Measurements from ENCODE around the gene TTPAL.

TTPAL gene

DNA sequence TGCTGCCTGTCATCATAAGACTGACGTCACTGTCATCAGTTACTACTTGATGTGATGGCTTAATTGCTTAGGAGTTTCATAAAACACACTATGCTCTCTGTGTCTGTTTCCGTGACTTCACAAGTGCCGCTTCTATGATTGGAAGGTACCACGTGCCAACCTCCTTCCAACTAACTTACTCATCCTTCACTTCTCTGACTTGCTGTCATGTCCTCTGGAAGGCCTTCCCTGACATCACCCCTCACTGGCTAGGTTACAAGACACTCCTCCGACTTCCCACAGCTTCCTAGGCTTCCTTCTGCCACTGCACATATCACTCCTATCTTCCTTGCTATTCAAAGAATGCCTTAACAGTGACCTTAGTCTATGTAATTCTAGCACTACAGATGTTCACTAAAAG lies 25.8 kb downstream of the TTPAL start:
- no peak for DNase-seq

DNA sequence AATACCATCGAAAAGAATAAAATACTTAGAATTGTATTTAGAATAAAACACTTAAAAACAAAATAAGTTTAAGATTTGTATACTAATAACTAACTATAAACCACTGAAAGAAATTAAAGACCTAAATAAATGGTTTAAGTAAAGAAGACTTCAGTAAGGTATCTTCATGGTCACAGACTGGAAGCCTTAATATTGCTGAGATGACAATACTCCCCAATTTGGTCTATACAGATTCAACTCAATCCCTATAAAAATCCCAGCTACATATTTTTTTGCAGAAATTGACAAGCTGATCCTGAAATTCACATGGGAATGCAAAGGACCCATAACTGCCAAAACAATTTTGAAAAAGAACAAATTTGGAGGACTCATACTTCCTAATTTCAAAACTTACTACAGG lies 27.3 kb downstream of the TTPAL start:
- no peak for DNase-seq

GRCh38 chr20:44504402-44505307 lies 29.0 kb downstream of the TTPAL start:
- no peak for DNase-seq

DNA sequence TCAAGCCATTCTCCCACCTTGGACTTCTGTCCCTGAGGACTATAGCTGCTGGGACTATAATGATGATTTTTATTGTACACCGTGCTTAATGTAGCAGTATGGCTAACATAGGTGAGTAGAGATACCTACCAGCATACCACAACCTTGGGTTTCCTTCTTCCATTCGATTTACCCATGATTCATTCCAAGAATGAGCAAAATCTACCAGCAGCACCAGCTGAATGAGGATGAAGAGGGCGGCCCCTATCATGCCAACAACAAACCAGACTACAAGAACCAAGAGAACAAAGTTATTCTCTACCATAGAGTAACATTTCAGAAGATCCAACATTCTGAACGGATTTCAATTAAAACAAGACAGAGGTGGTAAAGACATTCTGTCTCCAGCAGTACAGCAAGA lies 34.1 kb downstream of the TTPAL start:
- no peak for DNase-seq

GRCh38 chr20:44513871-44514270 lies 38.2 kb downstream of the TTPAL start:
- DNase-seq: no peak

GRCh38 chr20:44516491-44516890 lies 40.8 kb downstream of the TTPAL start:
- DNase-seq: no peak

DNA sequence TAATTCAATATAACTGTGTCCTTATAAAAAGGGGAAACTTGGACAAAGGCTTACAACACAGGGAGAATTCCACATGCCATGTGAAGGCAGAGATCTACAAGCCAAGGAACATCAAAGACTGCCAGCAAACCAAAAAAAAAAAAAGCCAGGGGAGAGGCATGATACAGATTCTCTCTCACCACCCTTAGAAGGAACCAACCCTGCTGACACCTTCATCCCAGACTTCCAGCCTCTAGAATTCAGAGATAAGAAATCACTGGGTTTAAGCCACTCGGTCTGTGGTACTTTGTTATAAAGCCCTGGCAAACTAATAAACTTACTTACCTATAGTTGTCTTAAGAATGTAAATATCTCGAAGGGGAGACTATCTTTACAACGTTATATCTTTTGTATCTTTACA lies 41.8 kb downstream of the TTPAL start:
- DNase-seq: no peak

GRCh38 chr20:44518248-44518647 lies 42.6 kb downstream of the TTPAL start:
- no peak for DNase-seq

- DNase-seq: no peak
These were observed 45.2 kb downstream of the TTPAL start for GRCh38 chr20:44520881-44521280.

DNA sequence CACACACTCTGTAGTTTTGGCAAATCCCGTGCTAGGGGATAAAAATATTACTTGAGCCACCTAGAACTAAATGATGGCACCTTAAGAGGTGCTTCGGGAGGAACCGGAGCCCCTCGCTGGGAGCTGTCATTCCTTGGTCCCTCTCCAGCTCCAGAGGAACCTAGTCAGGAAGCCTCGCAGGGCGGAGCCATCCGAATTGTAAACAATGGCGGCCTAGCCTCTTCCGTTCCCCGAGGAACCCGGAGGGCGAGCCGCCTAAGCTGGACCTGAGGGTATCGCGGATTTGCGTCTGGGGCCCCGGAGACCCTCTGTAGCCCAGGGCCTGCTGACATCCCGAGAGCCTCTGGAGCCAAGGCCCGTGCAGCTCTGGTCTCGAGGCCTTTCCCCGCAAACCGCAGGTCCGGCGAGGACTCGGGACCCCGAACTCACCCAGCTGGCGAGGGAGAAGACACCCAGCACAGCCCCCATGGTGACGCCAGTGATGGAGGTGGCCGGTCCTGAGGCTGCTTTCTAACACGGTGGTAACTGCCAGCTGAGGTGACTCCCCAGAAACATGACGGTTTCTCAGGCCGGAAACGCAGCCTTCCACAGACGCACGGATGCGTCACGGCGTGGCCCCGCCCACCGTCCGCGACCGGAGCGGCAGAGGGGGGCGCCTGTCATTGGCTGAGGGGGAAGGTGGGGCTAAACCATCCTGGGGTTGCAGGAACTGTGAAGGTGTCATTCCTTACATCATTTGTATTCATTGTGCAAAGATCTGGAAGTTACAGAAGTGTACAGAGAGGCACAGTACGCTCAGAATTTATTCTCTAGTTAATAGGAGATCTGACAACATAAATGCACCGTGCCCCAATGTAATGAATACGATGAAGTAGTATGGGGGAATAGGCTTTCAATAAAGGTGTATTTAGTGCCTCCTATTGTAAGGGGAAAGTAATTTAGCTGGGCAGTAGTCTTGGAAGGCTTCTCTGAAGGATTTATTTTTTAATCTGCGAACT lies 46.1 kb downstream of the TTPAL start, which contains the start of gene SERINC3:
Gene SERINC3, minus strand, starts transcription at position 587 of the 998 bp plus-strand sequence. Its CDS starts 119 bp downstream, at position 468.
- DNase-seq: peak; percentile 64

GRCh38 chr20:44522841-44523240 lies 47.2 kb downstream of the TTPAL start:
- DNase-seq: no peak

DNA sequence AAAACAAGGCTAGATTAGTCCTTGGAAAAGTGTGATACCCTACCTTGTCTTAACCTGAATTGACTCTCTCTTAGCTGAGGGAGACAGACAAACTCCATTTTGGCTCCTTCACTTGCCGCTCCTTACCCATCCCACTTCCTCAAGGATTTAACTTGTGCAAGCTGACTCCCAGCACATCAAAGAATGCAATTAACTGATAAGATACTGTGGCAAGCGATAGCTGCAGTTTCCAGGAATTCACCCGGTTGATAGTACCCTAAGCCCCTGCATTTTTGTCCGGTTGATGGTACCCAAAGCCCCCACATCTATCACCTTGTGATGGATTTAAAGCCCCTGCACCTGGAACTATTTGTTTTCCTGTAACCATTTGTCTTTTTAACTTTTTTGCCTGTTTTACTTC lies 48.1 kb downstream of the TTPAL start:
- no peak for DNase-seq

- DNase-seq: no peak
These were observed 50.5 kb downstream of the TTPAL start for GRCh38 chr20:44526129-44526528.

- DNase-seq: no peak
These were observed 52.1 kb downstream of the TTPAL start for GRCh38 chr20:44527716-44528199.

DNA sequence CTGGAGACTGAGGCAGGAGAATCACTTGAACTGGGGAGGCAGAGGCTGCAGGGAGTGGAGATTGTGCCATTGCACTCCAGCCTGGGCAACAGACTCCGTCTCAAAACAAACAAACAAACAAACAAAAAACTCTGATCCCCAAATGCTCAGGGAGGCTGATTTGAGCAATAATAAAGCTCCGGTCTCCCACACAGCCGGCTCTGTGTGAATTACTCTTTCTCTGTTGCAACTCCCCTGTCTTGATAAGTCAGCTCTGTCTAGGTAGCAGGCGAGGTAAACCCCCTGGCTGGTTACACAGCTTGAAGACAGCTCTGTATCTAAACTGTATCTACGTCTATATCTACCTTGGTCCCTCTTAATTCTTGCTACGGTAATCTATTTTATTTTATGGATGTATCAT lies 52.6 kb downstream of the TTPAL start:
- no peak for DNase-seq

DNA sequence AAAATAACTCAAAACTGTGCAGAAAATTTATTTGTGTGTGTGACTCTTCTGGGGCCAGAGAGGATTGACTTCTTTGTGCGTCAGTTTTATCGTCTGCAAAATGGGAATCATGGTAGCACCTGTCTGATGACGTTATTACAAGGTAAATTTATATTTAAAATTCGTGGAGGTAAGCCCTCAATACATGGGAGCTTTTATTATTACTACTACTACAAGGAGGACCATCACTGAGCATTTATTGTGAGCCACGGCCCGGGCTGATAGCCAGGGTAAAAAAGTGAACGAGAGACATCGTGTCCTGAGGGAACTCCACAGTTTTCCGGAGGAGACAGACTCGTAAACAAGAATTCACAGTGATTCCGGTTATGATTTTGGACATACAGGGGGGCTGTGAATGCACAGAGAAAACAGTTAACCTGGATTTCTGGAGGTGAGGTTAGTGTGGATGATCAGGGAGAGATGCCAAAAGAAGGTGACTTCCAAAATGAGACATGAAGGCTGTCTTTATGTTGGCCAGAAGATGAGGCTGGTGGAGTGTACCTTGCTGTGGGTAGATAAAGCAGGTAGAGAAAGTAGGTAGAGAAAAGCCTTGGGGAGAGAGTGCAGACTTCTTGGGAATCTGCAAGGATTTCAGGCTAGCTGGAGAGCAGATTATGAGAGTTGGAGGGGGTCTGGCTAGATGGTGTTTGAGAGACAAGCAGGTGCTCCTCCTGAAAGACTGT lies 56.7 kb downstream of the TTPAL start:
- DNase-seq: no peak

- DNase-seq: no peak
These were observed 57.3 kb downstream of the TTPAL start for GRCh38 chr20:44532981-44533331.

DNA sequence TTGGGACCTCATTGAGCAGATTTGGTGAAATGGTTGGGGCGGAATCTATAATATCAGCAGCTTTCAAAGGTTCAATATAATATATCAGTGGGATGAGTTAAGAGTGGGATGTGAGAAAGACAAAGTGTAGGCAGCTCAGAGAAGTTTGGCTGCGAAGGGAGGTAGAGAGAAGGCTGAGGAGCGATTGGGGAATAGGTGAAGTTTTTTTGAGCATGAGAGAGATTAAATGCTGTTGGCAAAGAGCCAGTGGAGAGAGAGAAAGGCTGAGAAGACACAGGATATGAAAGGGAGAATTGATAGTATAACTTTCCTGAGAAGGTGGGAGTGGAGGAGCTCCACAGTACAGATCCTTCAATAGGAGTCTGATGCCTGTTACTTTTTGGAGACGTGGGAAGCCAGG lies 58.3 kb downstream of the TTPAL start:
- no peak for DNase-seq

- DNase-seq: no peak
These were observed 60.5 kb downstream of the TTPAL start for GRCh38 chr20:44536175-44536574.

DNA sequence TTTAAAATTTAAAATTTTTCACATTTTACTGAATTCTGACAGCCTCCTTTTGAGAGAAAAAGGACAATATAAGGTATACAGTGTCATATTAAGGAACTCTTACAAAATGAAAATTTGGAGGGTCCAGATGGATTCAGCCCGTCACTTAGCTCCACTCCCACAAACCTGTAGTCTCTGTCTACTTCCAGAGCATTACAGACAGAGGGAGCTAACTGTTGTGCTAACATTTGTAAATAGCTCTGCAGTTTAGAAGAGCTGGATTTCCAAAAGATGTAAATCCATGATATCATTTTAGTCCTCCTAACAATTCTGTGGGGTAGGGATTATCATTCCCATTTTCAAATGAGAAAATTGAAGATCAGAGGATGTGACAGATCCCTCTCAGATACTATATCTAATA lies 62.3 kb downstream of the TTPAL start:
- DNase-seq: no peak

DNA sequence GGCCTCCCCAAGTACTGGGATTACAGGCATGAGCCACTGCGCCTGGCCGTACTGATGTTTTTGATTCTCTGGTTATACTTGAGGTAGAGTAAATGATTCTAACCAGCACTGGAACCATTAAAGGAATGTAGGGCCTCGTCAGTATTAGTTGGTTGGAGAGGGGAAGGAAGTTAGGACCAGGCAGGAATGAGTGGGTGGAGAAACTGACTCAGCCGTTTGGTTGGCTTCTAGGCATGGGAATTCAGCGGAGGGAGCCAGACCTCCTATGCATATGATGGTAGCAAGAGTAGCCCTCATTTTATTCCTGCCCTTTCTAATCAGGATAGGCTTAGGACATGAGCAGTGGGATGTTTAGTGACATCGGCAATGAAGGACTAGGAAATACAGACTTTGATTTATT lies 65.2 kb downstream of the TTPAL start:
- DNase-seq: no peak

DNA sequence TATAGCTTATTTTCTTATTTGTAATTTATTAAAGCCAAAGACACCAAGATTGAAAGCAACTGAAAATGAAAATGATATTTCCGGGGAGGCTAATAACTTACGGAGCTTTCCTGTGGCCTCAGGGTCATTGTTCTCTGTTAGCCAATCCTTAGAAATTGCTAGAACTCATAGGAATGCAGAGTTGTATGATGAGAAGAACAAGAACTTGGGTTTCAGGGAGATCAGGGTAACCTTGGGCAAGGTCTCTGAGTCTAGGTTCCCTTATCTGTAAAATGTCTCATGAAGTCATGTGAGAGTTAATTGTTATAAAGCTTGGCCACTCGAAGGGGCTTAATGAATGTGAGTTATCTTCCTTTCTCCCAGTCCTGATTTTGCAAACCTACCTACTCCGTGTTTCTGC lies 66.3 kb downstream of the TTPAL start:
- no peak for DNase-seq

- DNase-seq: no peak
These were observed 67.2 kb downstream of the TTPAL start for GRCh38 chr20:44542890-44543289.
